NCI-H345 treated with DMSO at 0.1 percent for 48 hours (cell line): ENCODE measurements around the gene CITED4.

Experiments
- DNase-seq: peaks from one replicate; lab custom pipeline; 2025; ENCODE audit not compliant: unreplicated experiment; lab: John Stamatoyannopoulos, UW

Gene CITED4

DNA sequence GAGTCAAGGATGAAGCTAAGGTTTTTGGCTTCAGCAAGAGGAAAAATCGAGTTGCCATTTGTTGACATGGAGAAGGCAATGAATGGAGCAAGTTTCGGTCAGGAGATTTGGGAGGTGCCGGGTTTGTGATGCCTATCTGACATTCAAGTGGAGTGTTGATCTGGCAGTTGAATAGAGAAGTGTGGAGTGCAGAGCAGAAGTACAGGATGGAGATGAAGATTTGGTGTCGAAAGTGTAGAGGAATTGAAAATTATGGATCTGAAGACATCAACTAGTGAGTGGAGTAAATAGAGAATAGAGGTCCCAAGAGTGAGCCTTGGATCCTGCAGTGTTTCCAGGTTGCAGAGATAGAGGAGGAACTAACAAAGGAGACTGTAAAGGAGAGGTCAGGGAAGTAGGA is 25.9 kb downstream of the CITED4 start:
- DNase-seq, result no peak

GRCh38 chr1:40834968-40835545 is 27.1 kb downstream of the CITED4 start:
- no peak for DNase-seq

GRCh38 chr1:40833979-40834378 is 28.2 kb downstream of the CITED4 start:
- DNase-seq, result no peak

- DNase-seq, result no peak
Measured at GRCh38 chr1:40831001-40831732, 31.0 kb downstream of the CITED4 start.

DNA sequence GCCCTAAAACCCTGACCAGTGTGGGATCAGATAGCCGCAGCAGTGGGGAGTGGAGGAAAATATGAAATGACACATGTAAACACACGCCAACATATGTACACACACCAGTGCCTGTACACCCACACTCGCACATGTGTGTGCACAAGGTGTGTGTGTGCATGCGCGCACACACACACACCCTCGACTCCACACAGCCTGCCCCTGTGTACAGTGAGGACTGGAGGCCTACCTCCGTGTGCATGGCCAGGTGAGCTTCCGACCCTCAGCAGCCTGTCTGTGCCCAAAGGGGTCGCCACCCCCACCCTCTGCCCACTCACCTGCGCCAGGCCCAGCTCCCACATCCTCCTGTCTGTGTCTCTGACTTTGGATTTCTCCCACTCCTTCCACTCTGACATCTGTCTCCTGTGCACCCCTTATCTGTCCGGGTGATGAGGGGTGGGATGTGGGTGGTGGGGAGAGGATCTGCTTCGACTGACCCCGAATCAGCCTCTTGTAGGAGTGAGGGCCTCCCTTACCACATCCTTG is 31.7 kb downstream of the CITED4 start:
- DNase-seq, result no peak

- no peak for DNase-seq
Measured at GRCh38 chr1:40829631-40830245, 32.4 kb downstream of the CITED4 start.

DNA sequence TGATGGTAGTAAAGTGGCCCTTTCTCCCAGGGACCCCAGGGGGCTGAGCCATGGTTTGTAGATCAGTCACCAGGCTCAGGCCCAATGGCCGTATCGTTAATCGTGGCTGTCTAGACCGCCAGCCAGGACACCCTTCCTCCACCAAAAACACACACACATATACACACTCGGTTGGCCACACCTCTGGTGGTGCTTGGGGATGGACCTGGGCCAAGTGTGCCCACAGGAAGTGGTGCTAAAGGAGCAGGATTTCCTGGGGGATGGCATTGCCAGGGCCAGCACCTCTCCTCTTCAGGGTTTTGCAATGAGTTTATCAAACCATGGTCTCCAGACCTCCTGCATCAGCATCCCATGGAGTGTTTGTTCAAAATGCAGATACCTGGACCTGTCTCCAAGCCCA is 36.2 kb downstream of the CITED4 start:
- DNase-seq, result no peak

GRCh38 chr1:40825435-40825788 is 36.8 kb downstream of the CITED4 start:
- no peak for DNase-seq

- no peak for DNase-seq
Measured at GRCh38 chr1:40824591-40825434, 37.4 kb downstream of the CITED4 start.

GRCh38 chr1:40823983-40824382 is 38.2 kb downstream of the CITED4 start:
- DNase-seq, result no peak

DNA sequence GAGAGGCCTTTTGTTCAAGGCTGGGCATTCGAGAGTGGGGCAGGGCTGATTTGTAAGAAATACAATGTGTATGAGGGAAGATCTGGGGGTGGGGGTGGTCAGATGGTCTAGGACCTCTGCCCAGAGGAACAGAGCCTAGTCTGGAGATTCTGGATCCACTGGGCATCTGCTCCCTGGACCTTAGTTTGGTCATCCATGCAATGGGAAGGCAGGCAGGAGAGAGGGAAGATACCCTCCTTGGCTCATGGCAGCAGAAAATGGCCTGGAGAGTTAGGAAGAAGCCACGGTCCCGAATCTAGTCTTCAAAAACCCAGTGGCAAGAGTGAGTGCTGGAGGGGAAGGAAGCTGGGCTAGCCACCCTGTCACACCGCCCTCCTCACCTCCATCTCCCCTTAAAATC is 38.8 kb downstream of the CITED4 start:
- DNase-seq, result no peak

- no peak for DNase-seq
Measured at GRCh38 chr1:40822890-40823289, 39.3 kb downstream of the CITED4 start.

DNA sequence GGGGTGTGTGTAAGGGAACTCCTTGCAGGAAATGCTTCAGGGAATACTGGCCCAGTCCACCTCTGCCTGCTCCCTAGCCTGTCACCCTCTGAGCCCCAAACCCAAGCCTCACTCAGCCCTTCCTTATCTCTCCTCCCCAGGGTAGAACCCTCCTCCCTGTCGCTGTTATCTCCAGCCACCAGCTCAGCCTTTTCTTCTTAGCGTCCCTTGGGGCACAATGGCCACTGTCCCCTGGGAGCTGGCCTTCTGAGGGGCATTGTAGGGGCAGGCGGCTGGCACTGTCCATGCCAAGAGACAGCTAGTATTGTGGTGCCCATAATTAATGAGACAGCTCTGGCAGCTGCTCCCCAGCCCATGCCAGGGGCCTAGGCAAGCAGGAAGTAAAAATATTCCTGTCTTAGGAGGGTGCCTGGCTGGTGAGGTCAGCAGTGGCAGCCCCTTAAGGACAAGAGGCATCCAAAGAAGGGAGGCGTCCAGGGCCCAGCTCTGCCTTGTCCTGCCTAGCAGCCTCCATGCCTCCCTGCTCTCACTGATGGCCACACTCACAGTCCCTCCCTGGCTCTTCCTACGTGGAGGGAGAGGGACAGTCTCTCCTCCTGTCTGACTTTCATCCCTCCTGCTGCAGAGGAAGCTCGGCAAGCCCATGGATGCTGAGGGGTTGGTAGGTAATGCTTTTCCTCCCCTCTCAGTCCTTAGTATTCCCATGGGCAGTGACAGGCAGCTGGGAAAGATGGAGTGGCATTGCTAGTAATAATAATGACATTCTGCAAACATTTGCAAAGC is 41.1 kb downstream of the CITED4 start:
- DNase-seq, result no peak

DNA sequence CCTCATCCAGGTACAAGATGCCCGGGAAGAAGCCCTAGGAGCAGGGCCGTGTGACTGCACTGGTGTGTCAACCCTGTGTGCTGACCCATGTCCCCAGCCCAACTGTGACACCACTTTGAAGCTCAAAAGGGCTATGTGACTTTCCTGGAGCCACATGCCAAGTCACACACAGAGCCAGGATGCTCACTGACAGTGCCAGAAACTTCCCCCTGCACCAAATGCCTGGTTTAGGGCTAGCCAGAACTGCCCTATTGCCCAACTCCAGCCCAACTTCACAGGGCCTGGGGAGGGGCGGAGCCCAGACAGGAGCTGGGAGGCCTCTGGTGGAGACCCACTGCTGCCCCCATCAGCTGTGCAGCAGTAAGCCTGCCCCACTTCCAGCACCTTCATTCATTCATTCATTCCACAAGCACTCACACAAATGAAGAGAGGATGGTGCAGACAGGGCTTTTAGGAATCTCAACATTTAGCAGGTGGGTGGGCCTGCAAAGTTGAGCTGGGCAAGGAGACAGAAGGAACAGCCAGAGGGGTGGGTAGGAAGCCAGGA is 41.8 kb downstream of the CITED4 start:
- no peak for DNase-seq

GRCh38 chr1:40819101-40819500 is 43.1 kb downstream of the CITED4 start:
- DNase-seq, result no peak

DNA sequence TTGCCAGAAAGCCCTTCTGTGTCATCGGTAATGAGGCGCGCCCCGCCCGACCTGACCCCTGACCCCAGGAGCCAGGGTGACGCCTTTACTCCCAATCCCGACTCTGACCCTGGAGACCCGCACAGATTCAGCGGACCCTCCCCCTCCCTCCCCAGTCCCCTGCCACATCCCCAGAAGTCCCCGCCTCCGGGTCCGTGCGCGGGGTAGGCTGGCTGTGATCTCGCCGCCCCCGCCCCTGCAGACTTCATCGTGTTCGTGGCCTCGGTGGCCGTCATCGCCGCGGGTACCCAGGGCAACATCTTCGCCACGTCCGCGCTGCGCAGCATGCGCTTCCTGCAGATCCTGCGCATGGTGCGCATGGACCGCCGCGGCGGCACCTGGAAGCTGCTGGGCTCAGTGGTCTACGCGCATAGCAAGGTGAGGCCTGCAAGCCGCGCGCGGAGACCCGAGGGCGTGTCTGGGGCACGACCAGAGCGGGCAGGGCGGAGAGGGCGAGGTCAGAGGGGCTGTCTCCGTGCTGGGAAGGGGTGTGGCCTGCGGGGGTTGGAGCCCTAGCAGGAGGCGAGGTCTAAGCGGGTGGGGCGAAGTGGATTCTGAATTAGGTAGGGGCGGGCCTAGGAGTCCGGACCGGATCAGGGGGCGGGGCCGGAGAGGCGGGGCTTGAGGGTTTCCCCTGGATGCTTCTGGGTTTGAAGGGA is 43.8 kb downstream of the CITED4 start:
- peak; percentile 16 for DNase-seq

- no peak for DNase-seq
Measured at GRCh38 chr1:40817791-40818263, 44.3 kb downstream of the CITED4 start.

GRCh38 chr1:40815420-40815819 is 46.7 kb downstream of the CITED4 start:
- DNase-seq, result no peak
